Activated CD8-positive, alpha-beta memory T cell treated with anti-CD3 and anti-CD28 coated beads for 48 hours (primary cell): ENCODE data around the gene ATP2A3.
"Not testable (repeated sequence)": the region's sequence is repeated elsewhere in the genome, so short reads cannot be mapped to it uniquely, and the experiment has no call there.

ENCODE experiments used
- DNase-seq, 3 experiments: peaks; one replicate each; pipeline ENCODE4 v3.0.0-alpha.2; 2020; ENCODE audit warnings: low read depth in 2 of 3, low spot score in 2 of 3

Gene ATP2A3

GRCh38 chr17:3991699-3992098 is 27.5 kb upstream of the ATP2A3 start:
- not testable (repeated sequence) for DNase-seq

GRCh38 chr17:3990386-3991127 is 26.3 kb upstream of the ATP2A3 start:
- no peak for DNase-seq

DNA sequence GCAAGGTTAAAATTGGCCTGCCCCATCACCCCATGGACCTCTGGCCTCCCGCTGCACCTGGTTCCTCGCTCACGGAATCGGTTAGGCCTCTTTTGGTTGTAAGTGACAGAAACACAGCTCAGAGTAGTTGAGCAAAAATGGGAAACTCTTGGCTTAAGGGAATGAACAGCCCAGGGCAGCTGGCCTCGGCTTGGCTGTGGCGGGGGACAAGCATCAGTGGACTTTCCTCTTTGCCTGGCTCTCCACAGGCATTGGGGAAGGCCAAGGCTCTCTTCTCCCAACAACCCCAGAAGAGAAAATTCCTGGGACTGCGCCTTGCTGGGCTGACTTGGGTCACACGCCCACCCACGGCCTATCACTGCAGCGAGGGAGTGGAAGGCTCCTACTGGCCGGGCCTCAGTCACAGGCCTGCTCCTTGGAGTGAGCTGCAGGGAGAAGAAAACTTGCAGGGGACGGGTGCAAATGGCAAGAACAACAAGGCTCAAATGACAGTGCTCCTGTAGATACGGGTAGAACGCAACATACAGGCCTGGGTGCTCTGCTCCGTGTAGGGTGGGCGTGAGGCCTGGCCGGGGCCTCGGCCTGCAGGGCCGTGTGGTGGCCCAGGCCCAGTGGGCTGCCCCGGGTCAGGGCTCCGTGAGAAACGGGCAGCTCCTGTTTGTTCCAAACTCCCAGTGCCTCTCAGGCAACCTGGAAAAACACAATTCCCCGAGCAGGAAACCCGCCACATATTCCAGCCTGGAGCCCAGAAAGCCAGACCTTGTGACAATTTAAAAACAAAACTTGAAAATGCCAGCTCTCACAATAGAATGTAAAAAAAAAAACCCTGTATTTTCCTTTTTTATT is 25.0 kb upstream of the ATP2A3 start:
- DNase-seq = no peak

GRCh38 chr17:3988297-3989040 is 24.2 kb upstream of the ATP2A3 start:
- DNase-seq = no peak

GRCh38 chr17:3986939-3987335 is 22.7 kb upstream of the ATP2A3 start:
- no peak for DNase-seq

- no peak for DNase-seq
Observed at GRCh38 chr17:3986270-3986938, 22.2 kb upstream of the ATP2A3 start.

GRCh38 chr17:3985846-3986245 is 21.6 kb upstream of the ATP2A3 start:
- no peak for DNase-seq

DNA sequence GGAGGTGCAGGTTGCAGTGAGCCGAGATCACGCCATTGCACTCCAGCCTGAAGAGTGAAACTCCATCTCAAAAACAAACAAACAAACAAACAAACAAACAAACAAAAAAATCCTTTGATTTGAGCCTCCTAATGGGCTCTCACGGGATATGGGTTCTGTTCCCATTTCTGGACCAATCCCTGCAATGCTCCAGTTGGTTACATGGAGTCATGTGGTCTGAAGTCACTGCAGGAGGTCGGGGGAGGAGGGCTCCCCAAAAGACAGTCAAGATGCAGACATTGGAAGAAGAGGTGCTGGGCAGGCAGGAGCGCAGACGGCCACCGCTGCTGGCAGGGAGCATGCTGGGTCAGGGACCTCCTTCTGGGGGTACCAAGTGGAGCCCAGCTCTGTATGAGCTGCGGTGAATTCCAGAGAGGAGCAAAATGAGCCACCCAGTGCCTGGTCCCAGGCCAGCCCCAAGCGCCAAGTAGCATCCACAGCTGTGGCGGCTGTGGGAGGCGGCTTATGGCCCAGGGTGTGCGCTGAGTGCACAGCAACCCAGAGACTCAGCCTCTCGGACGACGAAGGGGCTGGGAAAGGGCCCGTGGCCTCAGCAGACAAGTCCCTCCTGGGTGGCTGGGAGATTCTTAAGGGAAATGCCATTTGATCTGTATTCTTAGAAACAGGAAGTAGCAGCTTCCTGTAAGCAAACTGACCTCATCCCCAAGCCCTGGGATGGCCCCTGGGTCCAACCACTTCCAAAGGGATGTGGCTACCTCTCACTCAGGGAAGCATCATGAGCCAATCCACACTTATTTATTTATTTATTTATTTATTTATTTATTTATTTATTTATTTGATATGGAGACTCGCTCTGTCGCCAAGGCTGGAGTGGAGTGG is 19.6 kb upstream of the ATP2A3 start:
- DNase-seq = no peak

DNA sequence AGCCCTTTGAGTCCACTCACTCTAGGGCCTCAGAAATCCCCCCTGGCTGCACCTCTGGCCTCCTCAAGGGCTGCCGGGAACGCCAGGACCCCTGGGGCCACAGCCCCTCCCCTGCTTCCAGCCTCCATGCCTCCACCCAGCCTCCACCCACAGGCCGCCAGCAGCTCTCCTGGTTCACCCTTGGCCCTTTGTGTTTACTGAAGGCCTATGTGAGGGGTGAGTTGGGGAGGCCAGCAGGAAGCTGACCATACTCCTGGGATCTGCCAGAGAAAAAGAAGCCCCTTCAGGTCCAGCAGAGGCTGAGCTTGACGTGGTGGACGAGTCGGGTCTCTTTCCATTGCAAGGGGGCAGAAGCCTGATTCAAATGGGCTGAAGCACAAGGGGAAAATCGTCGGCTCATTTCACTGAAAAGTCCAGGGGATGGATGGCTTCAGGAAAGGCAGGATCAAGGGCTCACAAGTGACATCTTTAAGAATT is 18.3 kb upstream of the ATP2A3 start:
- no peak for DNase-seq

- DNase-seq = no peak
Observed at GRCh38 chr17:3982113-3982512, 17.9 kb upstream of the ATP2A3 start.

- no peak for DNase-seq
Observed at GRCh38 chr17:3981455-3981854, 17.2 kb upstream of the ATP2A3 start.

DNA sequence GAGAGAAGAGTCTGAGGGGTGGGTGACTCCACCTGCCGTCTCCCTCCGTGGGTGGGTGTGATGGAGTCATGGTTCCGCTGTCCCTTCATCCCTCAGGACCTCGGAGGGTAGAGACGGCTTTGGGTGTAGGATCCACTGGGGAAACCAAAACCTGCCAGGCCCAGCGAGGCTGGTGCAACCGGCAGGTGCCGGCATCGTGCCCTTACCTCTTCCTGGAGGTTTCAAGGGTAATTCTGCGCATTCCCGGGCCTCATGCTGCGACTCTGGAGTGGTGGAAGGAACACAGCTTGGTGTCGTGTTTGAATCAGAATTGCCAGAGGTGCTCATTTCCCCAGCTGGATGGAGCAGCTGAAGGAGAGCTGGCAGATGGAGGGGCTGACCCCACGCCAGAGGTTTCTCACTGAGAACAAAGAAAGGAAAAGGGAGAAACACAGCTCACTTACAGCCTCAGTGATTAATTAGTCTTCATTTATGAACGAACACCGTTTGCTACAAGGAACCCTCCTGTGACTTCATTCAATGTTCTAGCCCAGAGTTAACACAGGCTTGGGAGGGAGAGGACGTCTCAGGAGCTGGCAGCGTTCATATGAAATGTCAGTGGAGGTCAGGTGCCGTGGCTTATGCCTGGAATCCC is 16.3 kb upstream of the ATP2A3 start:
- no peak for DNase-seq

- DNase-seq = no peak
Observed at GRCh38 chr17:3979290-3979611, 15.0 kb upstream of the ATP2A3 start.

GRCh38 chr17:3978421-3979289 is 14.4 kb upstream of the ATP2A3 start:
- DNase-seq = no peak

DNA sequence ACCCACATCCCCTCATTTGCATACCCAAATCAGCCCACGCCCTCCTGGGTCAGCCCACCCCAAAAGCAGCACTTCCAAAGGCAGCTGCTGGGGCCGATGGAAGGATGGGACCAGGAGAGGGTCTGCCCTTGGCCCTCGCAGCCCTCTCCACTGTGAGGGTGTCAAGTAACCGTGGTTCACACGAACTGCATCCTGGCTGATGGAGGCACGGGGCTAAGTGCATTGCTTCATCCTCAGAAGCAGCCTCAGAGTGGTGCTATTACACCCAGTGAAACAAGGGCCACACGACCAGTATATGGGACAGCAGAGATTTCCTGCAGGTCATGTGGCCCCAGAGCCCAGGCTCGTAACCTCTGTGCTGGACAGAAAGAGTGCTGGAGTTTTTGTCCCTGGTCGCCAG is 13.2 kb upstream of the ATP2A3 start:
- no peak for DNase-seq

DNA sequence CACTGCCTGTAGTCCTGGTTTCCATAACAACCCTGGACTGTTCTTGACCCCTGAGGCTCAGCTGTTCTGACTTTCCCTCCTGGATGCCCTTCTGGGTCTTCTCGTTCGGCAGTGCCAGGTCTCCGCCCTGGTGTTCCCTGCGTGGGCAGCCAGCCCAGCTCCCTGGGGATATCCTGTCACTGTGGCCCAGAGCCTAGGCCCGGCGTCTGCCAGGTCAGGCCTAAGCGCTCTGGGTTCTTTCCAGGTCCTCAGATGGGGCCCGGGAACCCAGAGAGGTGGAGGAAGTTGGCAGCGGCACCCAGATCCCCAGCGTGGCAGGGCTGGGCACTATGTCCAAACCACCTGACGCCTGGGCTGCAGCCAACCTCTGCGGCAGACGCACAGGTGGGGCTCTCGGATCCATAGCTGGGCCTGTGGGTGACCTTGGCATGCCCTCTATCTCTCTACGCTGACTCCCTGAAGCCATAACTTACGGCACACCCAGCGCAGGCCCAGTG is 12.5 kb upstream of the ATP2A3 start:
- no peak for DNase-seq

- DNase-seq = no peak
Observed at GRCh38 chr17:3974980-3975379, 10.7 kb upstream of the ATP2A3 start.

GRCh38 chr17:3974138-3974687 is 10.0 kb upstream of the ATP2A3 start:
- no peak for DNase-seq
